Measurements from ENCODE around the gene DCDC1. TPM values are rescaled to one million over a fixed set of nuclear protein-coding genes. Genes with fewer than 3 reads are reported as not detected.

The DCDC1 gene
- total RNA-seq, 3 donors from 2014 or later: 0.19 TPM; not detected in 2

DNA sequence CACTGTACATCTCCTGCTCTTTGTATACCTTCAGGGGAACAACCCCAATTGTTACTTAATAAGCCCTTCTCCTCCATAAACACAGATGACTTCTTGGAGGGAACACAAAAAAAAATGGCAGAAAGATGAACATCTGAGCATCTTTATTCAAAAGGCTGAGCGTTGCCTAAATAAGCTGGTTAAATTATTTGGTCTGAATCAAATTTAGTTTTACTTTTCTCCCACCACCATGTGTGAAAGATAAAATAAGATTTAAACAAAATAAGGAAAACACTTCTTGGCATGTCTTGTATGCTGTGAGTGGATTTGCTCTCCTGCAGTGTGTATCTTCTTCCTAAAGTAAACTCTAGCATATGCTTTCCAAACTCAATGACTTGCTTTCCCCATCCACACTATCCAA lies 137.9 kb downstream of the DCDC1 start:
- peaks cover 3% of the 10 kb centered on the region for H3K27me3 Mint-ChIP-seq (ENCODE audit: low read depth)
- no peak for ATAC-seq
- no peaks in the 10 kb centered on the region for H3K4me1 Mint-ChIP-seq (ENCODE audit: low read depth)
- no peak for DNase-seq
- H3K36me3 Mint-ChIP-seq (ENCODE audit: insufficient read depth): no peaks in the 10 kb centered on the region
- no peak overlapping the region for H3K4me3 Mint-ChIP-seq
- no peaks in the 10 kb centered on the region for H3K9me3 Mint-ChIP-seq

- H3K36me3 Mint-ChIP-seq (ENCODE audit: insufficient read depth): no peaks in the 10 kb centered on the region
- no peak for DNase-seq
- H3K4me3 Mint-ChIP-seq: no peak overlapping the region
These were observed 150.7 kb downstream of the DCDC1 start for GRCh38 chr11:31218847-31219246.

DNA sequence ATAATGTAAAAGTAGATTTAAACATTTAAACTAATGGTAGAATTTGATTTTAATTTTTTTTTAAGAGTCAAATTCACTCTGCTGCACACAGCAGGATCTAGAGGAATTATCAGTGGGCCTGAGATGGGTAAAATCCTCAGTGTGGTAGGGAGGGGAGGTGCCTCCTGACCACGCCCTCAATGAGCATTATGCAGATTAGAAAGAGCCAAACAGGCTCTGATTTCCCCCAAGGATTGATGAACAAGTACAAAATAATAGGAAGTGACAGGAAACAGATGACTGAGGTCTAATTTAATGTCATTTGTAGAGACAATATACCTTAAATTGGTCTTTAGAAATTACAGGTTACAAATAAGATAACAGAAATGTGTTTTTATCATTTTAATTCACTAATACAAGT lies 155.2 kb downstream of the DCDC1 start:
- H3K9me3 Mint-ChIP-seq: no peaks in the 10 kb centered on the region
- H3K27me3 Mint-ChIP-seq (ENCODE audit: low read depth): no peaks in the 10 kb centered on the region
- no peak overlapping the region for H3K4me3 Mint-ChIP-seq
- no peaks in the 10 kb centered on the region for H3K4me1 Mint-ChIP-seq (ENCODE audit: low read depth)
- no peak for DNase-seq
- no peaks in the 10 kb centered on the region for H3K36me3 Mint-ChIP-seq (ENCODE audit: insufficient read depth)
- no peak for ATAC-seq

More at GRCh38 chr11:31218847-31219246, 150.7 kb downstream of the DCDC1 start:
- ATAC-seq: no peak
- H3K9me3 Mint-ChIP-seq: no peaks in the 10 kb centered on the region
- no peaks in the 10 kb centered on the region for H3K27me3 Mint-ChIP-seq (ENCODE audit: low read depth)
- H3K4me1 Mint-ChIP-seq (ENCODE audit: low read depth): no peaks in the 10 kb centered on the region

GRCh38 chr11:31199378-31199777 lies 170.2 kb downstream of the DCDC1 start:
- DNase-seq (no peak), ATAC-seq (no peak)
- Mint-ChIP-seq H3K4me3 (no peak overlapping the region), H3K4me1 (ENCODE audit: low read depth) (no peaks in the 10 kb centered on the region), H3K27me3 (ENCODE audit: low read depth) (peaks cover 5% of the 10 kb centered on the region), H3K36me3 (ENCODE audit: insufficient read depth) (no peaks in the 10 kb centered on the region), H3K9me3 (no peaks in the 10 kb centered on the region)

GRCh38 chr11:31173926-31174680 lies 195.4 kb downstream of the DCDC1 start:
- Mint-ChIP-seq H3K4me1 (ENCODE audit: low read depth) (no peaks in the 10 kb centered on the region), H3K27me3 (ENCODE audit: low read depth) (no peaks in the 10 kb centered on the region)

DNA sequence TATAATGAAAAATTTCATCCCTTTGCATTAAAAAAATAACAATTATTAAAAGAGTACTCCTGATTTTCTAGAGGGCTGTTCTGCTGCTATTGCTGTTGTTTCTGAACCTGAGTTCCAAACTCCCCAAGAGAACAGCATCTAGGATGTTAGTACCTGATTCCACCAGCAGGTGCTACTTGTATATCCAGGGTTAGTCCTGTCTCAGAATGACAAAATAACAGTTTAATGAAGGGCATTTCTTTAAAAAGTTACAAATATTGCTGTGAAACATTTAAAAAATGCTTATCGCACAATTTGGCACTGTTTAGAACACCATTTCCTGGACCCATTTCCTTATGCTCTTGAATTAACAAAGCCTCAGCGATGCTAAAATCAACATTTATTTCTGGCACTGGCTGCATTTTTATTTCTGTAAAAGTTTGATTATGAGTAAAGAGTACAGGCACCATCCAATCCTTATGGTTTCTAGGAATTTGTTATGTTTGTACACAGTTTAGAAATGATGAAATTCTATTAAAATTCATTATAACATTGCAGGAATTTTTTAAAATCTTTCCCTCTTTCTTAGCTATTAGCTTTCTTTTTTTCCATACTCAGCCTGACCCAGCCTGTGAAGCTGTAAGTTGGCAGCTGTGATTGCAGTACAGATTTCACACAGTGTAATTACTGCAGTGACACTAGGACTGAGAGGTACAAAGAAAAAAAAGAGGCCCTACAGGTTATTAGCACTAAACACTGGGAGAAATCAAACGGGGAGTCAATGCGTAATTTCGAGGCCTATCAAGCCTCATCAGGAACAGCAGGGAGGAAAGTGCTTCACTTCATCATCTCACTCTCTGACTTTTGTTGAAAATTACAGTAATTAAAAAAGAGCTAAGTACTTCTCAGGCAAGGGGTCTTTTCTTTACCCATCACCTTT lies 208.8 kb downstream of the DCDC1 start:
- Mint-ChIP-seq H3K36me3 (ENCODE audit: insufficient read depth) (no peaks in the 10 kb centered on the region), H3K4me1 (ENCODE audit: low read depth) (no peaks in the 10 kb centered on the region), H3K9me3 (no peaks in the 10 kb centered on the region), H3K27me3 (ENCODE audit: low read depth) (peaks cover 4% of the 10 kb centered on the region), H3K4me3 (no peak overlapping the region)
- DNase-seq: no peak
- ATAC-seq: no peak

More at GRCh38 chr11:31173926-31174680, 195.4 kb downstream of the DCDC1 start:
- Mint-ChIP-seq H3K4me3 (no peak overlapping the region), H3K36me3 (ENCODE audit: insufficient read depth) (no peaks in the 10 kb centered on the region), H3K9me3 (peaks cover 21% of the 10 kb centered on the region)
- ATAC-seq (no peak), DNase-seq (no peak)

- Mint-ChIP-seq H3K27me3 (ENCODE audit: low read depth) (no peaks in the 10 kb centered on the region), H3K36me3 (ENCODE audit: insufficient read depth) (no peaks in the 10 kb centered on the region), H3K9me3 (no peaks in the 10 kb centered on the region), H3K4me1 (ENCODE audit: low read depth) (no peaks in the 10 kb centered on the region), H3K4me3 (no peak overlapping the region)
- DNase-seq (no peak), ATAC-seq (no peak)
These were observed 218.7 kb downstream of the DCDC1 start for GRCh38 chr11:31150841-31151240.

DNA sequence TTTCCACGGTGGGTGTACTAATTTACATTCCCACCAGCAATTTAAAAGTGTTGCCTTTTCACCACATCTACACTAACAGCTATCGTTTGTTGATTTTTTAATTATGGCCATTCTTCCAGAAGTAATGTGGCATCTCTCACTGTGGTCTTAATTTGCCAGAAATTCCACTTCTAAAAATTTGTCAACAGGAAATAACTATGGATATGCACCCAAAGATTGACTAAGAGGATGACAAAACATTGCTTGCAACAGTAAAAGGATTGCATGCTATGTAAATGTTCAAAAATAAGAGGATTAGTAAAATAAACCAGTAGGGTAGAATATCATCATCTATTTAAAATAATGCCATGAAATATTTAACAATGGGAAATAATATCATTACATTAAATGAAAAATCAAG lies 219.5 kb downstream of the DCDC1 start:
- no peaks in the 10 kb centered on the region for H3K27me3 Mint-ChIP-seq (ENCODE audit: low read depth)
- no peaks in the 10 kb centered on the region for H3K9me3 Mint-ChIP-seq
- no peaks in the 10 kb centered on the region for H3K36me3 Mint-ChIP-seq (ENCODE audit: insufficient read depth)
- DNase-seq: no peak
- H3K4me3 Mint-ChIP-seq: no peak overlapping the region
- ATAC-seq: no peak
- H3K4me1 Mint-ChIP-seq (ENCODE audit: low read depth): no peaks in the 10 kb centered on the region

DNA sequence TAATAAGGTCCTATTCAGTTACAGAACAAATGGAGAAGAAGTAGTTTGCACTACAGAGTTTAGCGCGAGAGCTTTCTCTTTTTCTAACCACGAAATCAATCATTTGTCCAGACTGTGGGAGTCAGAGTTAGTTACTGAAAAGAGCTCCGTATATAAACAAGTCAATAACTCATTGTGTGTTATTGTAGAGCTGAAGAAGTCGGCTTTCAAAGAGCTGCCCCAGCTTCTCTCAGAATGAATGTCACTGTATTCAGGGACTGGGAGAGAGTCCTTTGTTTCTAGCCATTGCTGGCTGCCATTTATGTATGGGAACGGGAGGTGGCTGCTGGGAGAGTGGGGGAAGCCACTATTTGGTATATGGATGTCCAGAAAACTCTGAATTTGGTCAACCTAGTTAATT lies 227.8 kb downstream of the DCDC1 start:
- H3K27me3 Mint-ChIP-seq (ENCODE audit: low read depth): no peaks in the 10 kb centered on the region
- H3K36me3 Mint-ChIP-seq (ENCODE audit: insufficient read depth): no peaks in the 10 kb centered on the region
- no peaks in the 10 kb centered on the region for H3K9me3 Mint-ChIP-seq
- DNase-seq (no peak), ATAC-seq (no peak)
- no peak overlapping the region for H3K4me3 Mint-ChIP-seq
- H3K4me1 Mint-ChIP-seq (ENCODE audit: low read depth): no peaks in the 10 kb centered on the region

DNA sequence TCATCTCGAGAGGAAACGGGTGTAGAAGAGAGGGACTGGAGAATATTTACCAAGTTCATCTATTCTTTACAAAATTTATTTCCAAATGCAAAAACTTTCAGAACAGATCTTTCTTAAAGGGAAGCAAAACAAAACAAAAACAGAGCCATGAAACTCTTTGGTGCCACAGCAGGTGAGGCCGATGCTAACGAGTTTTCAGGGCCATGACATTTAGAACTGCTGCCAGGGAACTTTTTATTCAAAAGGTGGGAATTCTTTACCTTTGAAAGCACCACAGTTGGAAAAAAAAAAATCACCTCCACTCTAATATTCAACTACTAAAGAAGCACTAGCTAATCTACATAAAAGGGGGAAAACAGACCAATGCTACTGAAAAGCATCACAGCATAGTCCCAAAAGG lies 230.1 kb downstream of the DCDC1 start:
- no peak overlapping the region for H3K4me3 Mint-ChIP-seq
- no peaks in the 10 kb centered on the region for H3K4me1 Mint-ChIP-seq (ENCODE audit: low read depth)
- ATAC-seq (no peak), DNase-seq (no peak)
- no peaks in the 10 kb centered on the region for H3K9me3 Mint-ChIP-seq
- H3K27me3 Mint-ChIP-seq (ENCODE audit: low read depth): no peaks in the 10 kb centered on the region
- H3K36me3 Mint-ChIP-seq (ENCODE audit: insufficient read depth): no peaks in the 10 kb centered on the region

- no peak for DNase-seq
- Mint-ChIP-seq H3K4me1 (ENCODE audit: low read depth) (no peaks in the 10 kb centered on the region), H3K27me3 (ENCODE audit: low read depth) (no peaks in the 10 kb centered on the region), H3K9me3 (no peaks in the 10 kb centered on the region), H3K36me3 (ENCODE audit: insufficient read depth) (no peaks in the 10 kb centered on the region), H3K4me3 (no peak overlapping the region)
- no peak for ATAC-seq
These were observed 236.8 kb downstream of the DCDC1 start for GRCh38 chr11:31132531-31133421.

GRCh38 chr11:31131760-31132159 lies 237.8 kb downstream of the DCDC1 start:
- H3K27me3 Mint-ChIP-seq (ENCODE audit: low read depth): no peaks in the 10 kb centered on the region
- H3K9me3 Mint-ChIP-seq: no peaks in the 10 kb centered on the region
- no peaks in the 10 kb centered on the region for H3K36me3 Mint-ChIP-seq (ENCODE audit: insufficient read depth)
- H3K4me1 Mint-ChIP-seq (ENCODE audit: low read depth): no peaks in the 10 kb centered on the region
- DNase-seq: no peak
- ATAC-seq: no peak
- H3K4me3 Mint-ChIP-seq: no peak overlapping the region

- Mint-ChIP-seq H3K4me3 (no peak overlapping the region), H3K27me3 (ENCODE audit: low read depth) (peaks cover 2% of the 10 kb centered on the region)
- ATAC-seq: no peak
These were observed 242.2 kb downstream of the DCDC1 start for GRCh38 chr11:31127290-31127689.

DNA sequence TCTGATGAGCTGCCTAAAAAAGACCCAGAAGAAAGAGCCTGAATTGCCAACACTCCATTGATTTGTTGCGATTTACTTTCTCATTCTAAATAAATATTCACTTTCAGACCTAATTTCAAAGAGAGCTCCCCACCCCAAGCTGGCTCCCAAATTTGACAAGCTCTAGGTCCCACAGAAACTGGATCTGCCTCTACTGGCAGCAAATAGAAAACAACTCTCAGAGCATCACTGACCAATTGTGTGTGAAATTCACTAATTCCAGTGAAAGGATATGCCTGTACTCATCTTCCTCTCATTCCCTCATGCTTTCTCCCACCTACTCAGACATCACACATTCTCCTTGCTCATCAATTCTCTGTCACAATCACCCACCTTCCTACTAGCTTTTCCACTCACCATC lies 249.1 kb downstream of the DCDC1 start:
- Mint-ChIP-seq H3K27me3 (ENCODE audit: low read depth) (peaks cover 2% of the 10 kb centered on the region), H3K4me1 (ENCODE audit: low read depth) (no peaks in the 10 kb centered on the region), H3K36me3 (ENCODE audit: insufficient read depth) (no peaks in the 10 kb centered on the region), H3K4me3 (no peak overlapping the region), H3K9me3 (peaks cover 6% of the 10 kb centered on the region)
- DNase-seq (no peak), ATAC-seq (no peak)

More at GRCh38 chr11:31127290-31127689, 242.2 kb downstream of the DCDC1 start:
- Mint-ChIP-seq H3K4me1 (ENCODE audit: low read depth) (no peaks in the 10 kb centered on the region), H3K36me3 (ENCODE audit: insufficient read depth) (no peaks in the 10 kb centered on the region), H3K9me3 (peaks cover 6% of the 10 kb centered on the region)
- DNase-seq: no peak

Data from activated T-cell treated with anti-CD3 and anti-CD28 coated beads, Interleukin-2, amount 50 U/mL, for 4 hours (primary cell).